HEK293T (cell line): ENCODE results near the gene CDCA8.

Experiments
- CTBP1 ChIP-seq: fragments of 450-650 bp; IDR thresholded peaks from 2 replicates; pipeline ENCODE4 v1.6.1; 2016; ENCODE audit warnings: borderline replicate concordance
- FOXA1 ChIP-seq: fragments of 450-650 bp; IDR thresholded peaks from 2 replicates; pipeline ENCODE4 v1.6.1; 2016; ENCODE audit warnings: mild to moderate bottlenecking
- FOXM1 ChIP-seq: fragments of 450-650 bp; IDR thresholded peaks from 2 replicates; pipeline ENCODE4 v1.6.1; 2017; ENCODE audit warnings: mild to moderate bottlenecking, borderline replicate concordance
- L3MBTL2 ChIP-seq: fragments of 450-650 bp; conservative IDR thresholded peaks from 2 replicates; pipeline ENCODE4 v1.6.1; 2016; ENCODE audit warnings: mild to moderate bottlenecking
- LEF1 ChIP-seq: fragments of 450-650 bp; IDR thresholded peaks from 2 replicates; pipeline ENCODE4 v1.6.1; 2017; ENCODE audit warnings: mild to moderate bottlenecking, borderline replicate concordance
- NFRKB ChIP-seq: fragments of 450-650 bp; IDR thresholded peaks from 2 replicates; pipeline ENCODE4 v1.6.1; 2016; ENCODE audit warnings: mild to moderate bottlenecking, moderate library complexity
- PKNOX1 ChIP-seq: fragments of 450-650 bp; IDR thresholded peaks from 2 replicates; pipeline ENCODE4 v1.6.1; 2016
- SUZ12 ChIP-seq: fragments of 450-650 bp; IDR thresholded peaks from 2 replicates; pipeline ENCODE4 v1.6.1; 2016; ENCODE audit warnings: mild to moderate bottlenecking
- TARDBP ChIP-seq: fragments of 450-650 bp; IDR thresholded peaks from 2 replicates; pipeline ENCODE4 v1.6.1; 2016

- TF ChIP-seq TARDBP: no peak
- no peak for TF ChIP-seq FOXM1
- TF ChIP-seq SUZ12: no peak
- TF ChIP-seq NFRKB: no peak
- TF ChIP-seq PKNOX1: no peak
- no peak for TF ChIP-seq FOXA1
- TF ChIP-seq CTBP1: no peak
- TF ChIP-seq LEF1: no peak
- TF ChIP-seq L3MBTL2: no peak
Observed at GRCh38 chr1:37718181-37718900, 26.0 kb downstream of the CDCA8 start.
